GM12878 (cell line): ENCODE results near the gene TVP23C.
"Not testable (repeated sequence)": the region's sequence is repeated elsewhere in the genome, so short reads cannot be mapped to it uniquely, and the experiment has no call there.

Source experiments
- CREB1 ChIP-seq: IDR thresholded peaks from 2 replicates; pipeline ENCODE4 v1.6.1; 2012; ENCODE audit warnings: low read depth, mild to moderate bottlenecking, inconsistent platforms
- MTA3 ChIP-seq: IDR thresholded peaks from 2 replicates; pipeline ENCODE4 v1.6.1; 2012; ENCODE audit warnings: low read length, inconsistent platforms, borderline replicate concordance
- SMC3 ChIP-seq: IDR thresholded peaks from 2 replicates; pipeline ENCODE4 v1.6.1; 2011; ENCODE audit warnings: low read length, improper control_type of control experiment, borderline replicate concordance
- SREBF2 ChIP-seq: IDR thresholded peaks from 2 replicates; pipeline ENCODE4 v1.6.1; 2012; ENCODE audit warnings: mild to moderate bottlenecking, low read length
- STAT1 ChIP-seq: fragments of 450-650 bp; conservative IDR thresholded peaks from 2 replicates; pipeline ENCODE4 v1.6.1; 2014; ENCODE audit warnings: antibody characterized with exemption, mild to moderate bottlenecking
- TF ChIP-seq, protein P1 (sequence below), 3 experiments: IDR thresholded peaks in 2 of 3; conservative IDR thresholded peaks in 1 of 3; 2 replicates each; pipeline ENCODE4 v1.5.1; 2011; ENCODE audit warnings: low read depth in 3 of 3, low read length in 3 of 3, mild to moderate bottlenecking in 3 of 3, control low read depth in 2 of 3, moderate library complexity in 2 of 3, inconsistent platforms in 1 of 3, mixed read lengths in 1 of 3; ENCODE audit not compliant: control insufficient read depth in 2 of 3, insufficient read depth in 1 of 3; ENCODE audit errors: extremely low read depth in 1 of 3
- TF ChIP-seq, protein P2 (sequence below): IDR thresholded peaks from 2 replicates; pipeline ENCODE4 v1.6.1; 2012; ENCODE audit warnings: low read length, inconsistent platforms

DNA sequence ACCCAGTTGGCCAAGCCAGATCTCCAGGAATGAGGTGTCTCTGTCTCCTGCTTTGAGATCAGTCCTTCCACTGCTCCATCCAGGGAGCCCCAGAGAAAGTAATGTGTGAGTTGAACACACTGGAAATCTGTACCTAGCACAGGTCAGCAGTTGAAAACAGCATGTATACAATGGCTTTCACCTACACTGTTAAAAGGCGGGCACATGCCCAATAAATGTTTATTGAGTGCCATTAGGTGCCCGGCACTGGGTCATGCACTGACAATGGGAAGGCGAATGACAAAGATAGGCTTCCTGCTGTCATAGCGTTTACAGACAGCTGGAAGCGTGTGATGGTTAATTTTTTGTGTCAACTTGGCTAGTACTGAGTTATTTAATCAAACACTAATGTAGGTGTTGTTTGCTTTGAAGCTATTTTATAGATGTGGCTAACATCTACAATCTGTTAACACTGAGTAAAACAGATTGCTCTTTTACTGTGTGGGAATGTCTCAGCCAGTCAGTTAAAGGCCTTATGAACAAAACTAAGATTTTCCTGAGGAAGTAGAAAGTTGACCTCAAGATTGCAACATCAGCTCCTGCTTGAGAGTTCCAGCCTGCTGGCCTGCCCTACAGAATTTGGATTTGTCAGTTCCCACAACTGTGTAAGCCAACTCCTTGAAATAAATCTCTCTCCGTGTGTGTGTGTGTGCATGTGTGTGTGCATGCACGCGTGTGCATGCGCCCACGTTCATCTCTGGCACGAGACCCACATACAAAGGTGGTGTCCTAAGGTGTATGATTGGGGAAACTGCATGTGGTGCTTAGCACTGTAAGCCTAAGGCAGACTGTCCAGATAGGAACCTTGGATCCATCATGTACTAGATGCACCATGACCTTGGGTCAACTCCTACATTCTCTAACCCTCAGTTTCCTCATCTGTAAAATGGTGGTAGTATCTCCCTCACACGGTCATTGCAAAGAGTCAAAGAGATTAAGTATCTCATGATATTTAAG, 38.0 kb downstream of the TVP23C start:
- not testable (repeated sequence) for TF ChIP-seq SREBF2, STAT1, SMC3, CREB1, MTA3
- TF ChIP-seq, protein P1, sequence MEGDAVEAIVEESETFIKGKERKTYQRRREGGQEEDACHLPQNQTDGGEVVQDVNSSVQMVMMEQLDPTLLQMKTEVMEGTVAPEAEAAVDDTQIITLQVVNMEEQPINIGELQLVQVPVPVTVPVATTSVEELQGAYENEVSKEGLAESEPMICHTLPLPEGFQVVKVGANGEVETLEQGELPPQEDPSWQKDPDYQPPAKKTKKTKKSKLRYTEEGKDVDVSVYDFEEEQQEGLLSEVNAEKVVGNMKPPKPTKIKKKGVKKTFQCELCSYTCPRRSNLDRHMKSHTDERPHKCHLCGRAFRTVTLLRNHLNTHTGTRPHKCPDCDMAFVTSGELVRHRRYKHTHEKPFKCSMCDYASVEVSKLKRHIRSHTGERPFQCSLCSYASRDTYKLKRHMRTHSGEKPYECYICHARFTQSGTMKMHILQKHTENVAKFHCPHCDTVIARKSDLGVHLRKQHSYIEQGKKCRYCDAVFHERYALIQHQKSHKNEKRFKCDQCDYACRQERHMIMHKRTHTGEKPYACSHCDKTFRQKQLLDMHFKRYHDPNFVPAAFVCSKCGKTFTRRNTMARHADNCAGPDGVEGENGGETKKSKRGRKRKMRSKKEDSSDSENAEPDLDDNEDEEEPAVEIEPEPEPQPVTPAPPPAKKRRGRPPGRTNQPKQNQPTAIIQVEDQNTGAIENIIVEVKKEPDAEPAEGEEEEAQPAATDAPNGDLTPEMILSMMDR (IDR thresholded peaks at IDR 0.05 in 2 of 3, conservative IDR thresholded peaks at IDR 0.05 in 1 of 3; ENCODE audit: control insufficient read depth in 2 of 3, extremely low read depth in 1 of 3, insufficient read depth in 1 of 3, low read depth in 3 of 3, low read length in 3 of 3): not testable (repeated sequence)
- TF ChIP-seq, protein P2, sequence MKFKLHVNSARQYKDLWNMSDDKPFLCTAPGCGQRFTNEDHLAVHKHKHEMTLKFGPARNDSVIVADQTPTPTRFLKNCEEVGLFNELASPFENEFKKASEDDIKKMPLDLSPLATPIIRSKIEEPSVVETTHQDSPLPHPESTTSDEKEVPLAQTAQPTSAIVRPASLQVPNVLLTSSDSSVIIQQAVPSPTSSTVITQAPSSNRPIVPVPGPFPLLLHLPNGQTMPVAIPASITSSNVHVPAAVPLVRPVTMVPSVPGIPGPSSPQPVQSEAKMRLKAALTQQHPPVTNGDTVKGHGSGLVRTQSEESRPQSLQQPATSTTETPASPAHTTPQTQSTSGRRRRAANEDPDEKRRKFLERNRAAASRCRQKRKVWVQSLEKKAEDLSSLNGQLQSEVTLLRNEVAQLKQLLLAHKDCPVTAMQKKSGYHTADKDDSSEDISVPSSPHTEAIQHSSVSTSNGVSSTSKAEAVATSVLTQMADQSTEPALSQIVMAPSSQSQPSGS: not testable (repeated sequence)
